Pulmonary artery endothelial cell (primary cell): ENCODE data around the gene SLC15A3. TPM values are rescaled to one million over a fixed set of nuclear protein-coding genes. Genes with fewer than 3 reads are reported as not detected.
"Not testable (repeated sequence)": the region's sequence is repeated elsewhere in the genome, so short reads cannot be mapped to it uniquely, and the experiment has no call there.

Experiments
- DNase-seq: peaks from one replicate; pipeline ENCODE4 v3.0.0-alpha.2; 2011; ENCODE audit warnings: low read depth, low spot score
- total RNA-seq: library from RNA; depleted of rRNA; stranded (reverse); fragments of >200 nt; gene quantifications from 2 replicates; pipeline ENCODE4 v1.2.3, GENCODE V29; 2014

The SLC15A3 gene
- total RNA-seq, 1 donor from 2014 or later, result 6.6 TPM

DNA sequence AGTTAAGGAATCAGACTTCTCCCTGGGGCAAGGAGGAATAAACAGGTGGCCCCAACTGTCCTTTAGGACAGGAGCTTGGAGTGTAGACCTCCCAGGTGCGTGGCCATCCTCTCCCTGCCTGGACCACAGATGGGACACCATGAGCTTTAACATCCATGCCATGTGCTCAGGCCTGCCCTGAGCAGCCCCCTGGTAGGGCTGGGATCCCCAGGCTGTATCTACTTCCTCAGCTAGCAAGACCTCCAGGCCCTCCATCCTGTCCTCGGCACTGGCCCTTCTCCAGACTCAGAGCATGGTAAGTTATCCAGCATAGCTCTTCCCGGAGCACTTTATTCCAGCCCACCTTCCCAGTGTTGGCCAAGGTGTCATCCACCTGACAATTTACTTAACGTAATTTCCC, 25.2 kb upstream of the SLC15A3 start:
- DNase-seq, result no peak

DNA sequence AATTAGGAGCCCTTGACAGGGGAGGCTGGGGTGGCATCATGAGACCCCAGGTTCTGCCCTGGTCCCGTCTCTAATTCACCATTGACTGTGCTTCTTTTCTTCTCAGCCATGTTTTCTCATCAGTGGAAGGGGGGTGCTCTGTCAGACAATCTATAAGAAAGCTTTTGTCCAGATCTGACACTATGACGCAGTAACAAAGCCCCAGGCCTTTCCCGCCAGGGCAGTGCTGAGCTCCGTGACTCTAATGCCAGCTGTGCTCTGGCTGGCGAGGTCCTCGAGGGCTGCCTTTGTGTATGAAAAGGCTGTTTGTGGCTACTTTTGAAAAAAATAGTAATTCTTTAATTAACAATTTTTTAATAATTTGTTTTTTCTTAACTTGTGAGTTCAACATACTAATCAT, 22.8 kb upstream of the SLC15A3 start:
- DNase-seq, result no peak

DNA sequence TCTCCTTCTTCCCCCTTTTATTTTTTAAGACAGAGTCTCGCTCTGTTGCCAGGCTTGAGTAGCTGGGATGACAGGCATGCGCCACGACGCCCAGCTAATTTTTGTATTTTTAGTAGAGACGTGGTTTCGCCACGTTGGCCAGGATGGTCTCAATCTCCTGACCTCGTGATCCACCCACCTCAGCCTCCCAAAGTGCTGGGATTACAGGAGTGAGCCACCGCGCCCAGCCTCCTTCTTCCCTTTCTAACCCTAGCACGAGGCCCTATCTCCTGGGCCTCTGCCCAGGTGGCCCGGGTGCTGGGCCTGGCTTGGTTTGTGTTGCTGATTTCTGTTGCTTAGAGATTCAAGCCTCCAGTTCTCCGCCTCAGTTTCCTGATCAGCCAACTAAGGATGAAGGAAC, 22.3 kb upstream of the SLC15A3 start:
- not testable (repeated sequence) for DNase-seq

DNA sequence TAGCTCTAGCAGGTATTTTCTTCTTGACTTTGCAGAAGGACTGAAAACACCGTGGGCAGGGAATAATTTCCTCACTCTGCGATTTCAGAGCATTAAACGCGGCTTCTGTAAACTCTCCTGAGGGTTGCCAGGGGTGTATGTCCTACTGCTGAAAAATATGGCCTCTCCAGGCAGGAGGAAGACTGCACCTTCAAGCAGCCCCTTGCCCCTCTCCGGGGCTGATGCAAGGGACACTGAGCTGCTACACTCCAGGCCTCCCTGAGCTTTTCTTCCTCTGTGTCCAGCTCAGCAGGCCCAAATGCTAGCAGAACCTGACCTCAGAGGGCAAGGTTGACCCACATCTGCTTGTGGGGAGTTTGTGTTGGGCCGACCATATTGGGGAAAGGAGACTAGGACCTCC, 21.7 kb upstream of the SLC15A3 start:
- DNase-seq, result no peak

DNA sequence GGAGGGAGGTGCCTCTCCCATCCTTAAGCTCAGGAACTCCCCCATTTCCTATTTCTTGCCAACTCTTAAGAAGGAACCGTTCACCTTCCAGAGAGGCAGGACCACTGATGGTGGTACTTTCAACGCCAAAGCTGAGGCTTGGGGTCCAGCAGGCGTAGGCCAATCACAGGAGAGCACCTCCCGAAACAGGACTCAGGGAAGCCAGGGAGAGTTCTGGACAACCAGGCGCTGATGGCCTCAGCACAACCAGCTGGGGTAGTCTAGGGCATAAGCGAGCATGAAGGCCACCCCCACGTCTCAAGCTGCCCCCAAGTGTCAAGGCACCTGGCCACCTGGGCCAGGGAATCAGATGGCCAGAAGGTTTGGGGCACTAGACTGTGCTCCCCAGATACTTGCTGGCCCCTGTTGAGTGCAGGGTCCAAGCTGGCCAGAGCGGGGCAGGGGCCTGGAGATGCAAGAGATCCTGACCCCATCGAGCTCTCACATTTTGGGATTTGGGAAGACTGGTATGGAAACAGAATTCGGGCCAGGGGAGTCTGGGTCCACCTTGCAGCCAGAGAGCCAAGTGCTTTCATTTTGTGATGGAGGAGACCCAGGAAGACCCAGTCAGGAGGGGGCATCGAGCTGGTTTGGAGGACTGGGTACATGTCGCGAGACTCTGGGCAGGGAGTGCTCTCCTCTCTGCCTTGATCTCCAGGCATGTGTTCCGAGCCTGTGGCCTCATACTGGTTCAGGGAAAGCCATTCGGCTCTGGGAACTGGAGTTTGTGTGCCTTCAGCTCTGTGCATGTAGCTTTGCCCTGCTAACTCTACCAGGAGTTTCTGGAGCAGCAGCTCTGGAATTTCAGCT, 20.4 kb upstream of the SLC15A3 start:
- DNase-seq, result no peak

DNA sequence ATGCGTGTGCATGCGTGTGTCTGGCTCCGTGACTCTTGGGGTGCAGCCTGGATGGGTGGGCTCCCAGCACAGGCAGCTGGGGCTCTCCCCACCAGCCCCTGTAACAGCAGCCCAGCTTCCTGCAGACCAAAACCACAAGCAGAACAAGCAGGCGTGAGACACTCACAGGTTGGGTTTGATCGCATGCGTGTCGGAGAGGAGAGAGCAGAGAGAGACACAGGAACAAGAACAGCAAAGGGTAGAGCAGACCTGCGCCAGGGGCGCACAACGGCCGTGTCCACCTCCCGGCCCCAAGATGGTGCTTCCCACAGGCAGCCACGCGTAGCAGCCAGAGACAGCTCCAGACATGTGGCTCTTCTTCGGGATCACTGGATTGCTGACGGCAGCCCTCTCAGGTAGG, 19.5 kb upstream of the SLC15A3 start, which contains the start of gene CD6:
CD6 (plus strand) TSS at position 161 of the 400 bp plus-strand sequence; CDS start at position 347, 186 bp downstream.
- no peak for DNase-seq

DNA sequence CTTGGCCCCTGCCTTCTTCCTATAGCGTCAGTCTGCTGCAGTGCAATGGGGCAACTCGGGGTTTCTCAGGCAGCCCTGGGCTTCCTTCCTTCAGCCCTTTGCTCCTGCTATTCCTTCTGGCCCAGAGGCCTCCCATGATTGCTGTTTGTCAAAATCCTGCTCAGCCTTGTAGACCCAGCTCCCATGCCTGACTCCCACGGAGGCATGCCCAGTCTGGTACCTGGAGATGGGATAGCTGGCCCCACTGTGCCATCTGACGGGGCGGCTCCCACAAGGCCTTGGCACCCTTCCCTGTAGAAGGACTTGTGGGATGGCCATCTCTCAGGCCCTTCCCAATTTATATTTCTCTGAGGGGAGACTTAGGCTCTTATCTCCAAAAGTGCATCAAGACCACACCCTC, 18.9 kb upstream of the SLC15A3 start:
- DNase-seq, result no peak

DNA sequence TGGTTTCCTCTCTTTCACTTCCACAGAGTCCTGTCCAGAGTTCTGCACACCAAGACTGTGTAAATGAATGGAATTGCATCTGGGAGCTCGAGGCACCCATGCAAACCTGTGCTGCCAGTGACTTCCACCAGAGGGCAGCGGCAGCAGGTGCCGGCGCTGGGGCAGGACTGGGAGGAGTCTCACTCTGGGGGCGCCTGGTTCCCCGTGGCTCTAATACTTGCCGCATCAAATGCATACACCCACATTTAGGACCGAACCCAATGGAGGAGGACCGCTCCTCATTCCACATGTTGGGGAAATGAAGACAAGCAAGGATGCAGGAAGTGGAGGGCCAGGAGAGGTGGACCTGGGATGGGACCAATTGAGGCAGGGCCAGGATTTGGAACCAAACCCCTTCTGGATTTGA, 18.4 kb upstream of the SLC15A3 start:
- DNase-seq, result no peak

DNA sequence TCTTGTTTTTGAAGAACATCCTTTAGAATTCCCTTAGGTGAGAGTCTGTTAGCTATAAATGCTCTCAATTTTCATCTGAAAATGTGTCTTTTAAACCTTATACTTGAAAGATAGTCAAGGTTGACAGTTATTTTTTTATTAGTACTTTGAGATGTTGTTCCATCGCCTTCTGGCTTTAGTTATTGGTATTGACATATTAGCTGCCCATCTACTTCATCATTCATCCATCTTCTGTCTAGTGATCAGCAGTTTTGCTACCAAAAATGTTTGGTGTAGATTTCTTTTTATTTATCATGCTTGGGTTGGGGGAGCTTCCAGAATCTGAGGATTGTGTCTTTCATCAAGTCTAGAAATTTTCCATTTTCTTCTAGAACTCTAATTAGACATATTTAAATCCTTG, 16.2 kb upstream of the SLC15A3 start:
- no peak for DNase-seq

DNA sequence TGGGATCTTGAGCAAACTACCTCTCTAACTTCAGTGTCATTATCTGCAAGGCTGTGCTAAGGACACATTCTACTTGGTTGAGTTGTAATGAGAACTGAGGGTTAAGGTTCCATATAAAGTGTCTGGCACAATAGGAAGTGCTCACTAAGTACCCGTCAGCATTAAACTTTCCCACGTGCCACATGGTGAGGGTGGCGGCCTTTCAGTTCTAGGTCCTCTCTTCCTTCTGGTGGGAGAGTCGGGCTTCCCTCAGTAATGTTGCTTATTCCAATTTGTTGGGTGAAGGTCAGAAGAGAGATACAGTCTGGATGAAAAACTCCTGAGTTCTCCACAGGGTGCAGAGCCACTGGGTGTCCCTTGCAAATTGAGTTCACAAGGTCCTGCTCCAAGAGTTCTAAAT, 14.9 kb upstream of the SLC15A3 start:
- DNase-seq, result no peak

DNA sequence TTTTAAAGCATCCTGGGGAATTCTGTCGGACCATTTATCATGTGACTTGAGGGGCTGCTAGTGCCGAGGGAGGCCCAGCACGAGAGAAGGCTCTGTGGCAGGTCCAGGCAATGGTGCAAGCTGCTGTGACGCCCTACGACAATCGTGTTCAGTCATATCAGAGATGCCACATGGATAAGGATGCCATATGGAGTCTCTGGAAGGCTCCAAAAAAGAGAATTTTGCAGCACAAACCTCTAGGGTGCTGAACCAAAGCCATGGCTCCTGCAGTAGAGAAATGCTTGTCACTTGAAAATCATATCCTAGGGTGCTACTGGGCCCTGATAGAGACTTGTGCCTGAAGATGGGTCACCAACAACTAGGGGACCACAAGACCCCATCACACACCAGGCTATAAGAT, 12.8 kb upstream of the SLC15A3 start:
- no peak for DNase-seq

DNA sequence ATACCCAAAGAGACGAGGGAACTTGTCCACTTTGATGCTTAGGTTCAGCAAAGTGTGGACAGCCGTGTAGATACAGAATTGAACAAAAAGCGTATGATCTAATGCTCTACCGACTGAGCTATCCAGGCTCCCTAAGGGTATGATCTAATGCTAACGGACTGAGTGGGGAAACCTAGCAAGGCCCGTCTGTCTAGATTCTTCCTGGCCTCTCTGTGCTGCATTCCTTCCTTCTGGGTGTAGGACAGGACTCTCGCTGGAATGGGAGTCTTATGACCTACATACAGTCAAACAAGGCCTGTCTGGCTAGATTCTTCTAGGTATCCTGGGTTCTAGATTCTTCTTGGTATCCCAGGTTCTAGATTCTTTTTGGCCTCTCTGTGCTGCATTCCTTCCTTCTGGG, 8.4 kb upstream of the SLC15A3 start:
- DNase-seq, result no peak

DNA sequence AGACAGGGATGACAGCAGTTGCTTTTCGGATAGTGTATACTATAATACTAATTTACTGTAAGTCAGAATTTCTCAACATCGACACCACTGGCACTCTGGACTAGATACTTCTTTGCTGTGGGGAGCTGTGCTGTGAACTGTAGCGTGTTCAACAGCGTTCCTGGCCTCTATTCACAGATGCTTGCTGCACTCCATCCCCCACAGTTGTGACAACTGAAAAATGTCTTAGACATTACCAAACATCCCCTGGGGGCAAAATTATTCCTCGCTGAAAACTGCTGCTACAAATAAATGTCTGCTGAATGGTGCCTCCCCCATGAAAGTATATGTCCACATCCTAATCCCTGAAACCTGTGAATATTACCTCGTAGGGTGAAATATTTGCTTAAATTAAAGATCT, 7.5 kb upstream of the SLC15A3 start:
- DNase-seq, result no peak

DNA sequence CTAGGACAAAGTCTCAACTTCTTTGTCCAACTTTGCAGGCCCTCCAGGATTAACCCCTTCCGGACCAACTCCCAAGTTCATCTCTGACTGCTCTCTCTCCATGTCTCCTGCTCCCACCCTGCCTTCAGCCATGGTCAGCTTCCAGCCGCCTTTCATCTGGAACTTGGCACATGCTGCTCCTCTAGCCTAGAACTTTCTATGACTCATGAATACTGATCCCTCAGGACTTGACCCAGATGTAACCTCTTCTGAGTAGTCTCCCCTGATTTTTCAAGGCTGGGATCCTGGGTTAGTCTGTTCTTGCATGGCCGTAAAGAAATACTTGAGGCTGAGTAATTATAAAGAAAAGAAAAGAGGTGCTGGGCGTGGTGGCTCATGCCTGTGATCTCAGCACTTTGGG, 5.2 kb upstream of the SLC15A3 start:
- no peak for DNase-seq

DNA sequence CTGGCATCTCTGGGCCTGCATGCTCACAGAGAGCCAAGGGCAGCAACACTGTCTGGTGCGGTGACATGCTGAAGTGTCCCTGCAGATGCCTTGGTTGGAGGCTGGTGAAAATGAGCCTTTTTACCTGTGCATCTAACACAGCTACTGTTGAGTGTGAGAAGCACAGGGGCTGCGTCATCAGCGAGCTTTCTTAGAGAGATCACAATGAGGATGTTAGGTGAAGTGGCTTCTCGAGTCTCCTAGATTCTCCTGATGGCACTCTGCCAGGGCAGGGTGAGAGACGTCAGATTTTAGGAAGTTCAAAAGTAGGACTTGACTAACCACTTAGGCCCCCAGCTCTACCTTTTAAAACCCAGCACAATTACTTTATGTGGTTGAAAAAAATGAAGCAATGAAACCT, 3.6 kb upstream of the SLC15A3 start:
- DNase-seq, result no peak

DNA sequence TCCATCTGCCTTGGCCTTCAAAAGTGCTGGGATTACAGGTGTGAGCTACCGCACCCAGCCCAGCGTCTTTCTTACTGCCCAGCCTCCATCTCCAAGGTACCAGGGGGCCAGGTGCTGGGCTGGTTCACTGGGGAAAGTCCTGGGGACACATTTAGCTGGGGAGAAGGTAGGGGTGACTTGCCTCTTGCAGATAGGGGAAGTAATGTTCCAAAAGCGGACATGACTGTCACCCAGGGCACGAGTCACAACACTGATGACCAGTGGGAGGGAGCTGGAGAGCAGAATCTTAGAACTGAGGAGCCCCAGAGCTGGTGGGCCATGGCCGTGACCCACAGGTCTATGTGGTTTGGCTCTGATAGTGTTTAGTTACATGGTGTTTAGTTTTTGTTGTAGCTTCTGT, 2.4 kb upstream of the SLC15A3 start:
- DNase-seq, result no peak

DNA sequence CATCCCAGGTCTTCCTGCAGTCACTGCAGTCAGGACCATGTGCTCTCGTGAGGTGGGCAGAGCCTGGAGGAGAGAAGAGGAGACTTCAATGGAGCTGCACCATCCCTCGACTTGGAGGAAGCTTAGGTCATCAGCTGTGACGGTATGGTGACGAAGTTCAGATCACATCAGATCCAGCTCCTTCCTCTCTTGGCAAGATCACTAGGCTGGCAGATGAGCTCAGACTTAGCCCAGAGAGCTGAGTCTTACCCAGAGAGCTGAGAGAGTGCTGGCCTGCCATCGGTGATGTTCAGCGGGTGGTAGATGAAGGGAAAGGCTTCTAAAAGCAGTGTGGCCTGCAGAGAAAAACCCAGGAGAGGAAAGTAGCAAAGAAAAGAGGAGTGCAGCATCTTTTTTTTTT, 1.8 kb upstream of the SLC15A3 start:
- peak; percentile 20 for DNase-seq

DNA sequence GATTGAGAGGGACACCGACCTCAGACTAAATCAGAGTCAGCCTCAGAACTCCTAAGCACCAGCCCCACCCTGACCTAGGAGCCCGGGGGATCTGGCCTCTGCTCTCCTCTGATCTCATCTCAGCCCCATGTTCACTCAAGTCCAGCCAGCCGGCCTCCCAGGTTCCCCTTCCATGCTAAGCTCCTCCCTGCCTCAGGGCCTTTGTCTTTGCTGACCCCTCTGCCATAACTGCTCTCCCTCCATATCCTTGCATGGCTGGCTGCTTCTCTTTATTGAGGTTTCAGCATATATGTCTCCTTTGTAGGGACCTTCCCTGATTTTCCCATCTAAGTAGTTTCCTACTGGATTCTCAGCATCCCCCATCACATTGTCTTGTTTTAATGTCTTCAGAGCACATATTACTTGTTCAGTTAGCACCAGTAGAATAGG, 780 bp upstream of the SLC15A3 start:
- no peak for DNase-seq

DNA sequence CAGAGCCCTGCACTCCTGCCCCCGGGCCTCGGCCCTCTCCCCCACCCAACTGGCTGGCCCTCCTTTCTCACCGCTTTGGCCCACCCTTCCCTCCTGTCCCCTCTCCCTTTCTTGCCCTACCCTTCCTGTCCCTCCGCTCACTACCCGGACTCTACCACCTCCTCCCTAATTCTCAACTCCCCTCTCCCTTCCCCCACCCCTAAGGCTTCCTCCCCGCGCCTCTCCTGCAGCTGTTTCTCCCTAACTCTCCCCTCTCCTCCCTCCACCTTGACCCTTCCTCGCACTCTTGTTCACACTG, 421 bp downstream of the SLC15A3 start:
- no peak for DNase-seq

DNA sequence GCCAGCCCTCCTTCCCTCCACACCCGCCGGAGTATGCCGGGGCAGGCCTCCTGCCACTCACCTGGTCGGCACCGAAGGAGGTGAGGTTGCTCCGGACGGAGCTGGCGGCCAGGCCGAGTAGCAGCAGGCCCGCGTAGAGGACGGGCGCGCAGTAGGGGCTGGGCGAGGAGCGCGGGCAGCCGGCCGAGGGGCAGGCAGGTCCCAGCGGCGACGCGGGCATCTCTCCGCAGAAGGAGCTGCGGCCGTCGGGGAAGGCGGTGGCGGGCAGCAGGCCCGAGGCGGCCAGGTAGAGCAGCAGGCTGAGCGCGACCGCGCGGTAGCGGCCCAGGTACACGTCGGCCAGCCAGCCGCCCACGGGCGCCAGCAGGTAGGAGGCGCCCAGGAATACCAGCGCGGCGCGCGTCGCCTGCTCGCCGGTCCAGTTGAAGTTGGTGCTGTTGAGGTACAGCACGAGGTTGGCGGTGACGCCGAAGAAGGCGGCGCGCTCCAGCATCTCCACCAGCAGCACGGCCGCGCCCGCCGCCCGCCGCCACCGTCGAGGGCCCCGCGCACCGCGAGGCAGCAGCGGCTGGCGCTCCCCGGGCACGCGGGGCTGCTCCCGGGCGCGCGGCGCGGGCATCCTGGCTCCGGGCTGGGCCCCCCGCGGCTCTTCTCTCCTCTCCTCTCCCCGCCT, 907 bp downstream of the SLC15A3 start:
- DNase-seq, result no peak

DNA sequence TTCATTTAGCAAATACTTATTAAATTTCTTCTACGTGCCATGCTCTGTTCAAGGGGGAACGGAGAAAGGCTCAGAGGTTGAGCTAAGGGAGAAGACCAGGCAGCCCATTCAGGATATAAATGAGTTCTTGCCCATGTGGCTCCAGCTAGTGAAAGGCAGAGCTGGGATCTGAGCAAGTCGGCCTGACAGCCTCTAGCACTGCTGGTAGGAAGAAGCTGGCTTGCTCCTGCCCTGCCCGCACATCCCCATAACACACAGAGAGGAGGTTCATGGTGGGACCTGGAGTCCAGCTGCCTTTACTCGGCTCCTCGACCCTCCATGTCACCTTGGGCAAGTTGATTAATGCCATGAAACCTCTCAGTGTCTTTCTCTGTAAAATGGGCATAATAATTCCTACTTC, 2.0 kb downstream of the SLC15A3 start:
- DNase-seq, result no peak

DNA sequence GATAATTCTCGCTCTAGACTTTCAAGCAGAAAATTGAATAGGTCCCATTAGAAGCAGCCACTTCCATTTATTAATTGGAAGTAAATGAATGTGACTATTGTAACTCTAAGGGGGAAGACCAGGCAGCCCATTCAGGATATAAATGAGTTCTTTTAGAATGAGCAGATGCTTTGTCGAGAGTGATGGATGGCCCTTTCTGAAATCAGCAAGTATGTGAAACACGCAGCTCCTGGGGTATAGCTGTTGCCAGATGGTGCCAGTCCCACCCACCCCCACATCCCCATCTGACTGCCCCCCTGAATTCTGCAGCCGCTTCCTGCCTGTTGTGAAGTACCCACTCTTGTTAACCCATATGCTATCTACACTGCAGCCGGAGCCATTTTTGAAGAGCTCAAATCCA, 3.7 kb downstream of the SLC15A3 start:
- DNase-seq, result no peak

DNA sequence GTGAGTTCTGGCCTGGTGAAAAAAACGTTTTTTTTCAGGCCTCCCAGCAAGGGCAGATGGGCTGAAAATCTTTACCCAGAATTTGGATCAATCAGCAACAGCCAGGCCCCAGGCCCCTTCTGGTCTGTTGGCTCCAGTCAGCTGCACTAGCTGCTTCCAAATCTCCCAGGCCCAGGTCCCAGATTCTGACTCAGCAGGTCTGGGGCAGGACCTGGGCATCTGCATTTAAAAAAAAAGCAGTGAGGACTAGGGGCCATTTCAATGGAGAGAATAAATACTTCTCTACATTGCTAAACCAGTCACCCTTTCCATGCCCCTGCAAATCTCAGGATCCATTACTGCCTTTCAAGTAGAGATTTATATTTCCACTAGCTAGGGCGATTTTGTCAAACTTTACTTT, 4.3 kb downstream of the SLC15A3 start:
- no peak for DNase-seq
